Esophagus (tissue), 2 donors: ENCODE measurements around the gene CIBAR2. TPM values are rescaled to one million over a fixed set of nuclear protein-coding genes. Genes with fewer than 3 reads are reported as not detected.

Experiments
- H3K27ac ChIP-seq, 2 donors: one replicate each; pipeline ENCODE4 v1.5.1; 2013; ENCODE audit warnings: low read depth in 2 of 2, mild to moderate bottlenecking in 2 of 2, inconsistent platforms in 1 of 2, low read length in 1 of 2, moderate library complexity in 1 of 2
- H3K27me3 ChIP-seq, 2 donors: one replicate each; pipeline ENCODE4 v1.6.1; 2013; ENCODE audit warnings: low read length in 2 of 2, control low read depth in 1 of 2, mild to moderate bottlenecking in 1 of 2; ENCODE audit not compliant: insufficient read depth in 2 of 2, control insufficient read depth in 1 of 2
- H3K36me3 ChIP-seq, 2 donors: one replicate each; pipeline ENCODE4 v1.6.1; 2013; ENCODE audit warnings: low read length in 1 of 2; ENCODE audit not compliant: control insufficient read depth in 2 of 2, insufficient read depth in 2 of 2
- H3K4me1 ChIP-seq, 2 donors: one replicate each; pipeline ENCODE4 v1.6.1; 2013; ENCODE audit warnings: low read length in 1 of 2; ENCODE audit not compliant: control insufficient read depth in 2 of 2, insufficient read depth in 2 of 2
- H3K4me3 ChIP-seq, 2 donors: one replicate each; pipeline ENCODE4 v1.5.1; 2013; ENCODE audit warnings: low read length in 2 of 2, mild to moderate bottlenecking in 2 of 2, low read depth in 1 of 2, moderate library complexity in 1 of 2
- H3K9me3 ChIP-seq, 2 donors: one replicate each; pipeline ENCODE4 v1.6.1; 2013; ENCODE audit warnings: mild to moderate bottlenecking in 2 of 2, low read depth in 1 of 2, low read length in 1 of 2, moderate library complexity in 1 of 2; ENCODE audit not compliant: control insufficient read depth in 2 of 2, insufficient read depth in 1 of 2
- WGBS, 2 donors: extraction: QIAGEN DNeasy Blood & Tissue Kit; methylation state at CpG; one replicate each; pipeline ENCODE4 v1.1.7; 2013; 5-methylcytosine and 5-hydroxymethylcytosine counted together
- polyA plus RNA-seq, 2 donors: library from polyadenylated mRNA; stranded (reverse); fragments of 200-250 nt; gene quantifications; one replicate each; pipeline ENCODE4 v1.2.3, GENCODE V29; 2013
- donor health status: healthy with polysubstance abuse.
- donor health status: Bipolar disorder and iron deficiency.

The CIBAR2 gene
- polyA plus RNA-seq, 2 donors: not detected

DNA sequence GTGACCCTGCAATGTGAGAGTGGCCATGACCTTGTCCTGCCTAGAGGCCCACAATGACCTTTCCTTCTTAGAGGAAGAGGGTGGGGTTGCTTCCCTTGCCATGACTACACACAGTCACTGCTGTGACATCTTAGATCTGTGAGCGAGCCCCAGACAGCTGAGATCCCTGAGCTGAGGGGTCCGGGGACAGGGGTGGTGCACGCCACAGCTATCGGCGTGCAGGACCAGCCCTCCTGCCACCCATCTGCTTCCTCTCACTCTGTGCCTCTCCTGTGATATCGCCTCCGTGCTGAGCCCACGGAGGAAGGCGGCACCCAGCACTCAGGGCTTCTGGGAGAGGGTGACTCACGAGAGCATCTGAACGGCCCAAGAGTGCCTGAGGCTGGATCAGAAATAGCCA, 49.4 kb downstream of the CIBAR2 start:
- peaks cover 0 to 7% of the 10 kb centered on the region in 2 donors for H3K4me1 ChIP-seq
- no peaks in the 10 kb centered on the region for H3K27me3 ChIP-seq
- H3K9me3 ChIP-seq: no peaks in the 10 kb centered on the region
- H3K27ac ChIP-seq: no peak overlapping the region
- peaks cover 0 to 9% of the 10 kb centered on the region in 2 donors for H3K36me3 ChIP-seq
- WGBS, 2 donors: 76 to 82% methylated on average over 11 of the region's 11 CpGs
- H3K4me3 ChIP-seq: no peak overlapping the region

DNA sequence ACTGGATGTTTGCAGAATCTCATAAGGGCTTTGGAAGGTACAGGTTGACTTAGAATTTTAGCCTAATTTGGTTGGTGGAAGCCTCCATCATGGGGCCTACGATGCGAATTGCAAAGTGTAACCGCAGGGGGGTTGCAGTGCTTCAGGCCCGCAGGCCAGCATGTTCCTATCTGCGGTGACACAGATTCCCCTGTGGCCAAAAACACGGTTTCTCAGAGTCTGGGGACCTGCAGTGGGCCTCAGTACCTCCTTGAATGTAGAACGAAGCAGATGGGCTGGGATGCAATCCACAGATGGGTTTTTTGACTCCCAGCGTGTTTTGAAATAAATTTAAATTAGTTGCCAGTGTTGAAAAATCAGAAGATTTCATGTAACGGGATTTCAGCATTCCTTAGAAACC, 49.9 kb downstream of the CIBAR2 start:
- no peaks in the 10 kb centered on the region for H3K27me3 ChIP-seq
- 94 to 96% methylated on average over 9 of the region's 9 CpGs for WGBS, 2 donors

DNA sequence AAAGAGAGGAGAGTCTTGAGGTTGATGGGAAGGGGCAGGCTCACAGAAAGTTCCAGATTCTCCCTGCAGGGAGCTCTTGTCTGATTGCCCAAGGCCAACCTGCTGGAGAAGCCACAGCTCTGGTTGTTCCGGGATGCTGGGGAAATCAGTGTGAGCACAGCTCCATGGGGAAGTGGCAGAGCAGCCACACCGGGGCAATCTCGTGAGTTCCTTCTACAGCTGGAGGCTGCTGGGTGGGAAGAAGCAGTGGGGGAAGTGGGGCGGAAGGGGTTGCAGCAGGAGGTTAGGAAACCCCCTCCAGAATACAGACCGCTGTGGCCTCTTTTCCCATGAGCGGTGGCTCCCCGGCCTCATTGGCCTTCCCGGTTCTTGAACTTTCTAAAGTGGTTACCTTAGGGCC, 50.7 kb downstream of the CIBAR2 start:
- WGBS, 2 donors: 87 to 89% methylated on average over 8 of the region's 8 CpGs
- peaks cover 0 to 4% of the 10 kb centered on the region in 2 donors for H3K4me1 ChIP-seq
- no peak overlapping the region for H3K27ac ChIP-seq
- no peaks in the 10 kb centered on the region for H3K9me3 ChIP-seq
- no peaks in the 10 kb centered on the region for H3K27me3 ChIP-seq
- peaks cover 0 to 3% of the 10 kb centered on the region in 2 donors for H3K36me3 ChIP-seq
- H3K4me3 ChIP-seq: no peak overlapping the region

More for the DNA sequence above, 49.9 kb downstream of the CIBAR2 start:
- Histone ChIP-seq H3K9me3 (no peaks in the 10 kb centered on the region), H3K27ac (no peak overlapping the region), H3K4me1 (peaks cover 0 to 7% of the 10 kb centered on the region in 2 donors), H3K4me3 (no peak overlapping the region), H3K36me3 (peaks cover 0 to 9% of the 10 kb centered on the region in 2 donors)

- WGBS, 2 donors: 76 to 79% methylated on average over 4 of the region's 4 CpGs
These were observed 53.4 kb downstream of the CIBAR2 start for GRCh38 chr16:85058909-85059308.

GRCh38 chr16:85057948-85058347, 54.3 kb downstream of the CIBAR2 start:
- Histone ChIP-seq H3K4me3 (no peak overlapping the region), H3K36me3 (peaks cover 0 to 3% of the 10 kb centered on the region in 2 donors), H3K4me1 (peaks cover 0 to 14% of the 10 kb centered on the region in 2 donors), H3K27me3 (no peaks in the 10 kb centered on the region), H3K9me3 (no peaks in the 10 kb centered on the region), H3K27ac (no peak overlapping the region)
- 86 to 90% methylated on average over 7 of the region's 7 CpGs for WGBS, 2 donors

More at GRCh38 chr16:85058909-85059308, 53.4 kb downstream of the CIBAR2 start:
- no peaks in the 10 kb centered on the region for H3K27me3 ChIP-seq
- no peaks in the 10 kb centered on the region for H3K9me3 ChIP-seq
- peaks cover 0 to 3% of the 10 kb centered on the region in 2 donors for H3K36me3 ChIP-seq
- peaks cover 0 to 14% of the 10 kb centered on the region in 2 donors for H3K4me1 ChIP-seq
- no peak overlapping the region for H3K4me3 ChIP-seq
- H3K27ac ChIP-seq: no peak overlapping the region

DNA sequence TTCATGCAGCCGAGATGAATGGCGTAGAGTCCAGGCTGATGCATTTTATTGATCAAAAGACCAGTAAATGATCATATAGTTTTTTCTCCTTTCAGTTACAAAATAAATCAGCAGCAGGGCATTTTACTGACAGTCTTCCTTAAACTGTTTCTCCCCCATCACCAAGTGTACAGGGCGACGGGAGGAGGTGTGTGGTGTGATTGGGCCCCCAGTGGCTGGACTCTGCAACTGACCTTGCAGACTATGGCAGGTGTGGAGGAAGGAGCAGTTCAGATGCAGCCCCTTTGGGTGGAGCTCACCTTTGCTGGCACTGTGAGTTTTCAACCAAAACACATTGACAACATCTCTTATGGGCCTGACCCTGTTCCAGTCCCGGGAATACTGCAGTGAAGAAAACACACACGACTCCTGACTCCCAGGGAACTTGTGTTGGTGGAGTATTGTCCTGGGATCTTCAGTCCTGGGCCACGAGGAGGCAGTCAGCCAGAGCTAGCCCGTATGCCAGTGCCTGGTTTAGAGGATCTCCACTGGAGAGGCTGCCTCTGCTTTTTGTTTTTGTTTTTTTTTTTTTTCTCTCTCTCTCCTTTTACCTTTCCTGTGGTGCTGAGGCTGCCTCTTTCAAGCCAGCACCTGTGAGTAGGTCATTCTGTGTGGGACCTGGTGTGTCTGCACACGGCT, 54.9 kb downstream of the CIBAR2 start:
- Histone ChIP-seq H3K9me3 (no peaks in the 10 kb centered on the region), H3K4me1 (peaks cover 0 to 10% of the 10 kb centered on the region in 2 donors), H3K27me3 (no peaks in the 10 kb centered on the region), H3K4me3 (no peak overlapping the region), H3K36me3 (peaks cover 0 to 3% of the 10 kb centered on the region in 2 donors), H3K27ac (no peak overlapping the region)
- 82 to 88% methylated on average over 9 of the region's 9 CpGs for WGBS, 2 donors

GRCh38 chr16:85056211-85056748, 56.0 kb downstream of the CIBAR2 start:
- H3K4me3 ChIP-seq: no peak overlapping the region
- WGBS, 2 donors: 83 to 84% methylated on average over 16 of the region's 16 CpGs

DNA sequence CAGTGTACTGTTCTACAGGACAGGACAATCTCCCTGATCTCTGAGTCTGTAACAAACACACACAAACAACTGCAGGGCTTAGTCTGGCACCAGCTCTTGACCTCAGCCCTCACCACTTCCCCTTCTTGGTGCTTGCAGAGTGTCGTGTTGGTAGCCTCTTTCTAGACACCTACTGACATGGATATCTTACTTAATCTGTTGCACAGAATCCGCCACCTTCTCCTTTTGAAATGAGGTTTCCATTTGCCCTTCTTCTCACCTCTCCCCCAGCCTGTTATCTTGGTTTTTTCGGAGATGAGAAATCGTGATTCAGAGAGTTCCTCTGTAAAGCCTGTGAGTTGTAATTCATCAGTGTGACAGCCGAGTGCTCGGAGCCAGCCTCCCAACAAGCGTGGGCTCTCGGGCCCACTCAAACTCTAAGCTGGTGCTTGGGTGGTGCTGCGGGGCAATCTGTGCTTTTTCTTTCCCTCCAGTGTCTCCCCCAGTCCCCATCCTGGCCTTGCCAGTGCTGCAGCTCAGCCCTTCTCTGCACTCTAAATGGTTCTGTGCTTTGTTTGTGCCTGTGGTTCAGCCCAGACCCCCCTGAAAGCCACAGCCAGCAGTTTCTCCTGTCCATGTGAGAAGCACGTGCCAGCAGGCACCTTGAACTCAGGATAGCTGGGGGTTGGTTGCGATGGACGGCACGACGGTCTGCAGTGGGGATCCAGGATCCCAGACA, 56.6 kb downstream of the CIBAR2 start:
- Histone ChIP-seq H3K36me3 (no peaks in the 10 kb centered on the region), H3K4me3 (peak overlapping the region in 1 of 2 donors; percentile 20), H3K27ac (peak overlapping the region; percentile 67 to 76), H3K9me3 (no peaks in the 10 kb centered on the region), H3K4me1 (peaks cover 0 to 10% of the 10 kb centered on the region in 2 donors), H3K27me3 (no peaks in the 10 kb centered on the region)
- 45 to 49% methylated on average over 14 of the region's 14 CpGs for WGBS, 2 donors

More at GRCh38 chr16:85056211-85056748, 56.0 kb downstream of the CIBAR2 start:
- Histone ChIP-seq H3K4me1 (peaks cover 0 to 10% of the 10 kb centered on the region in 2 donors), H3K36me3 (peaks cover 0 to 2% of the 10 kb centered on the region in 2 donors), H3K27ac (peak overlapping the region; percentile 67 to 76), H3K9me3 (no peaks in the 10 kb centered on the region), H3K27me3 (no peaks in the 10 kb centered on the region)

GRCh38 chr16:85054948-85055492, 57.3 kb downstream of the CIBAR2 start:
- peaks cover 0 to 10% of the 10 kb centered on the region in 2 donors for H3K4me1 ChIP-seq
- no peaks in the 10 kb centered on the region for H3K36me3 ChIP-seq
- WGBS, 2 donors: 56 to 62% methylated on average over 6 of the region's 6 CpGs
- H3K27me3 ChIP-seq: no peaks in the 10 kb centered on the region
- no peaks in the 10 kb centered on the region for H3K9me3 ChIP-seq
- peak overlapping the region; percentile 67 to 76 for H3K27ac ChIP-seq
- H3K4me3 ChIP-seq: peak overlapping the region in 1 of 2 donors; percentile 20
